Parathyroid adenoma (tissue), 2 donors: ENCODE measurements around the gene TSC22D3.
"Not testable (repeated sequence)": the region's sequence is repeated elsewhere in the genome, so short reads cannot be mapped to it uniquely, and the experiment has no call there.

Experiments
- H2AFZ ChIP-seq: fragments of 300-600 bp; sonication (generic); one replicate; pipeline ENCODE4 v1.7.0; 2017; ENCODE audit warnings: antibody characterized with exemption, mild to moderate bottlenecking
- H3K27ac ChIP-seq: fragments of 300-600 bp; sonication (generic); one replicate; pipeline ENCODE4 v1.7.0; 2017
- H3K27me3 ChIP-seq: fragments of 300-600 bp; sonication (generic); one replicate; pipeline ENCODE4 v1.7.0; 2017; ENCODE audit warnings: low read length; ENCODE audit not compliant: control insufficient read depth, insufficient read depth
- H3K36me3 ChIP-seq: fragments of 300-600 bp; sonication (generic); one replicate; pipeline ENCODE4 v1.7.0; 2017; ENCODE audit warnings: low read length; ENCODE audit not compliant: control insufficient read depth, insufficient read depth
- H3K4me1 ChIP-seq: fragments of 300-600 bp; sonication (generic); one replicate; pipeline ENCODE4 v1.7.0; 2017; ENCODE audit warnings: control low read depth
- H3K4me2 ChIP-seq: fragments of 300-600 bp; sonication (generic); one replicate; pipeline ENCODE4 v1.7.0; 2017; ENCODE audit warnings: low read length
- H3K4me3 ChIP-seq: fragments of 300-600 bp; sonication (generic); one replicate; pipeline ENCODE4 v1.7.0; 2017; ENCODE audit warnings: low read depth, low read length
- H3K79me2 ChIP-seq: fragments of 300-600 bp; sonication (generic); one replicate; pipeline ENCODE4 v1.7.0; 2017; ENCODE audit warnings: control low read depth
- H3K9ac ChIP-seq: fragments of 300-600 bp; sonication (generic); one replicate; pipeline ENCODE4 v1.7.0; 2017; ENCODE audit warnings: mild to moderate bottlenecking
- H3K9me3 ChIP-seq: fragments of 300-600 bp; sonication (generic); one replicate; pipeline ENCODE4 v1.7.0; 2017; ENCODE audit warnings: low read length; ENCODE audit not compliant: control insufficient read depth
- TF ChIP-seq, protein P1 (sequence below): fragments of 300-600 bp; sonication (generic); IDR thresholded peaks from one replicate; pipeline ENCODE4 v1.7.0; 2017; ENCODE audit warnings: antibody characterized with exemption, mild to moderate bottlenecking
- donor health status: primary hyperparathyroidism.

TSC22D3 gene

GRCh38 chrX:107675365-107675654 lies 100.3 kb downstream of the TSC22D3 start:
- Histone ChIP-seq H3K27me3 (no peaks in the 10 kb centered on the region), H2AFZ (no peak overlapping the region), H3K4me2 (no peak overlapping the region), H3K4me1 (no peaks in the 10 kb centered on the region), H3K9me3 (no peaks in the 10 kb centered on the region), H3K36me3 (no peaks in the 10 kb centered on the region), H3K4me3 (no peak overlapping the region), H3K27ac (peak overlapping the region; percentile 81), H3K79me2 (no peaks in the 10 kb centered on the region), H3K9ac (no peak overlapping the region)
- TF ChIP-seq, protein P1, sequence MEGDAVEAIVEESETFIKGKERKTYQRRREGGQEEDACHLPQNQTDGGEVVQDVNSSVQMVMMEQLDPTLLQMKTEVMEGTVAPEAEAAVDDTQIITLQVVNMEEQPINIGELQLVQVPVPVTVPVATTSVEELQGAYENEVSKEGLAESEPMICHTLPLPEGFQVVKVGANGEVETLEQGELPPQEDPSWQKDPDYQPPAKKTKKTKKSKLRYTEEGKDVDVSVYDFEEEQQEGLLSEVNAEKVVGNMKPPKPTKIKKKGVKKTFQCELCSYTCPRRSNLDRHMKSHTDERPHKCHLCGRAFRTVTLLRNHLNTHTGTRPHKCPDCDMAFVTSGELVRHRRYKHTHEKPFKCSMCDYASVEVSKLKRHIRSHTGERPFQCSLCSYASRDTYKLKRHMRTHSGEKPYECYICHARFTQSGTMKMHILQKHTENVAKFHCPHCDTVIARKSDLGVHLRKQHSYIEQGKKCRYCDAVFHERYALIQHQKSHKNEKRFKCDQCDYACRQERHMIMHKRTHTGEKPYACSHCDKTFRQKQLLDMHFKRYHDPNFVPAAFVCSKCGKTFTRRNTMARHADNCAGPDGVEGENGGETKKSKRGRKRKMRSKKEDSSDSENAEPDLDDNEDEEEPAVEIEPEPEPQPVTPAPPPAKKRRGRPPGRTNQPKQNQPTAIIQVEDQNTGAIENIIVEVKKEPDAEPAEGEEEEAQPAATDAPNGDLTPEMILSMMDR = no peak

DNA sequence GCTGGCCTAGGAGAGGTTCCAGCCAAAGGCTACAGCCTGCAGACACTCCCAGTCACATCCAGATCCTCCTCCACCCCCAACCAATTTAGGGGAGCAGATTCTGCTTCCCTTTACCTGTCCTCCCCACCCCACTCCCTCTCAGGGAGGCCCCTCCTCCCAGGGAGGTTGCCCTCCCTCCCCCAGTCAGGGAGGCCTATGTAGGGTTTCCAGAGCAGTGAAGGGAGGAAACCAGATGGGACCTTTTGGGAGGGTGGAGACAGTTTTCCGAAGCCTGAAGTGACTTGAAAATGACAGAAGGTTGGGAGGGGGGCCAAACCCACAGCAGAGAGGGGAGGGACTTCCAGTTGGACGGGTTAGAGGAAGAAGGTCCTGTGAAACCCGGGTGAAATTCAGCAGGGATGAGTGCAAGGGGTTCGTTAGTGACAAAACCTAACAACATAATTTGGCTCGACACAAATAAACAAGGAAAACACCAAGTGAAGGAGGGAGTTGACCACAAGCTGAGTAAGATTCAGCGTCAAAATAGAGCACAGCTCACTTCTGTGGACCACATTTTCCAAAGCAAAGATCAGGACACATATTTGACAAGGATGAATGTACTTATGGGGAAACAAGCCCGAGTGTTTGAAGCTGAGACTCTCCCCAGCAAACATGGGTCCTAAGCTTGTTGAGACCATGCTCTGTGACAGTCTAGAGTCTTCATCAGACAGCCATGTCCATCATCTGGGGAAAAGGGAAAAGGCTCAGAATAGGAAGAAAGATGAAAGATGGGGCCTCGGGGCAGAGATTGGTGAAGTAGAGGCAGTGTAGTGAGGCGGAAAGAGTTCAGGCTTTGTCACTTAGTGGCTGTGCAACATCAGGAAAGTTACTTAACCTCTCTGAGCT lies 100.9 kb downstream of the TSC22D3 start:
- H3K4me3 ChIP-seq = no peak overlapping the region
- no peaks in the 10 kb centered on the region for H3K36me3 ChIP-seq
- H3K4me1 ChIP-seq = no peaks in the 10 kb centered on the region

GRCh38 chrX:107673933-107674479 lies 101.6 kb downstream of the TSC22D3 start:
- TF ChIP-seq, protein P1 = no peak
- H3K79me2 ChIP-seq = no peaks in the 10 kb centered on the region
- no peak overlapping the region for H3K9ac ChIP-seq
- no peaks in the 10 kb centered on the region for H3K27me3 ChIP-seq
- no peaks in the 10 kb centered on the region for H3K4me1 ChIP-seq
- H3K4me3 ChIP-seq = no peak overlapping the region
- H2AFZ ChIP-seq = no peak overlapping the region
- H3K4me2 ChIP-seq = no peak overlapping the region
- H3K9me3 ChIP-seq = no peaks in the 10 kb centered on the region
- no peaks in the 10 kb centered on the region for H3K36me3 ChIP-seq
- peak overlapping the region; percentile 81 for H3K27ac ChIP-seq

More for the DNA sequence above, 100.9 kb downstream of the TSC22D3 start:
- H3K27ac ChIP-seq = peak overlapping the region; percentile 81
- TF ChIP-seq, protein P1 = no peak
- H2AFZ ChIP-seq = no peak overlapping the region
- no peaks in the 10 kb centered on the region for H3K79me2 ChIP-seq
- no peak overlapping the region for H3K4me2 ChIP-seq
- H3K9ac ChIP-seq = no peak overlapping the region
- H3K9me3 ChIP-seq = no peaks in the 10 kb centered on the region
- no peaks in the 10 kb centered on the region for H3K27me3 ChIP-seq

DNA sequence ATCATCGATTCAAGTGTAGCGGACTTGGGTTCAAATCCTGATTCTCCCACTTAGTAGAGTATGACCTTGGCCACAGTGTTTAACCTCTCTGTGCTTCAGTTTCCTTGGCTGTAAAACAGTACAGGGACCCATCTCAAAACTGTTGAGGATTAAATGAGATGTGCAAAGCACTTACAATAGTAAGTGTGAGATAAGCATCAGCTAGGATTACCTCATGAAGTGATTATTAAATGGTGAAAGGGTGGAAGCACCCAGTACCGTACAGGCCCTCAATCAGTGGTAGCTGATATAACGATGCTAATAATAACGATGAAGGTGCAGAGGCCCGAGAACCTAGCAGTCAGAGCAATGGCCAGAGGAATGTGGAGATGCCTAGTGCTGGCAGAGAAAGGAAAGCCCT lies 102.2 kb downstream of the TSC22D3 start:
- no peak overlapping the region for H3K4me3 ChIP-seq
- H3K27me3 ChIP-seq = no peaks in the 10 kb centered on the region
- TF ChIP-seq, protein P1 = no peak

DNA sequence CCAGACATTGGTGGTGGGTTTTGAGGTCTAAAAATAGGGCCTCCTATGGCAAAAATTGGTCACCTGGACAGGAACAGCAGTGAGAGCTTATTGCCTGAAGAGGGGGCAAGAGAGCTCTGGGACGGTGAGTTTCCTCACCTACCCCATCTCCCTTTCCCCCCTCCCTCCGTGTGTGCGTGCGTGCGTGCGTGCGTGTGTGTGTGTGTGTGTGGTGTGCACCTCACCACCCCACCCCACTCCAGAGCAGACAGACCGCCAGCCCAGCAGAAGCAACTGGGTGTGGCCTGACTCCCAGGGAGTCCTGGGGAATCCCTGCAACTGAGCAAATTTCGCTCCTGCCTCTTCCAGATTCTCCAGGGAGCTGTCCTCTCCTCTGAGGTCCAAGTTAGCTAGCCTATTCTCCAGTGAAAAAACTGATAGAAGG lies 102.6 kb downstream of the TSC22D3 start:
- Histone ChIP-seq H3K4me3 (no peak overlapping the region), H3K27me3 (no peaks in the 10 kb centered on the region), H3K4me1 (no peaks in the 10 kb centered on the region), H3K4me2 (no peak overlapping the region), H3K9ac (no peak overlapping the region), H3K36me3 (no peaks in the 10 kb centered on the region), H3K9me3 (no peaks in the 10 kb centered on the region), H3K27ac (peak overlapping the region; percentile 41), H2AFZ (no peak overlapping the region), H3K79me2 (no peaks in the 10 kb centered on the region)
- TF ChIP-seq, protein P1 = peak; percentile 55

More for the DNA sequence above, 102.2 kb downstream of the TSC22D3 start:
- Histone ChIP-seq H3K4me1 (no peaks in the 10 kb centered on the region), H3K36me3 (no peaks in the 10 kb centered on the region), H3K4me2 (no peak overlapping the region), H3K79me2 (no peaks in the 10 kb centered on the region), H3K9ac (no peak overlapping the region), H3K9me3 (no peaks in the 10 kb centered on the region), H3K27ac (peak overlapping the region; percentile 41), H2AFZ (no peak overlapping the region)

DNA sequence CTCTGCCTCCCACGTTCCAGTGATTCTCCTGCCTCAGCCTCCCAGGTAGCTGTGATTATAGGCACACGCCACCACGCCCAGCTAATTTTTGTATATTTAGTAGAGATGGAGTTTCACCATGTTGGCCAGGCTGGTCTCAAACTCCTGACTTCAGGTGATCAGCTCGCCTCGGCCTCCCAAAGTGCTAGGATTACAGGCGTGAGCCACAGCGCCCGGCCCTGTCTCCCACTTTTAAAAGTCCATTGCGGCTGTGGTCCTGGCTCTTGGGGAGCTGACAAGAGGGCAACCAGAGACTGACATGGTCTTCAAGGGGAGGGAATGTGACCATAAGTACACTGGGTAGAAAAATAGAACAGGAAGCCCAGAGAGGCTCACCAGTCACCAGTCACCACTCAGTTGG lies 104.3 kb downstream of the TSC22D3 start:
- H3K9ac ChIP-seq, H3K4me1 ChIP-seq, H3K4me3 ChIP-seq, H3K4me2 ChIP-seq, H3K27ac ChIP-seq, H3K9me3 ChIP-seq, H3K36me3 ChIP-seq, H3K27me3 ChIP-seq, H2AFZ ChIP-seq, H3K79me2 ChIP-seq: not testable (repeated sequence)
